ENCODE measurements around the gene POLE.
A peak's percentile ranks its signal among the peaks of the same experiment; 100 is the strongest.
"Not testable (repeated sequence)": the region's sequence is repeated elsewhere in the genome, so short reads cannot be mapped to it uniquely, and the experiment has no call there.

POLE gene

DNA sequence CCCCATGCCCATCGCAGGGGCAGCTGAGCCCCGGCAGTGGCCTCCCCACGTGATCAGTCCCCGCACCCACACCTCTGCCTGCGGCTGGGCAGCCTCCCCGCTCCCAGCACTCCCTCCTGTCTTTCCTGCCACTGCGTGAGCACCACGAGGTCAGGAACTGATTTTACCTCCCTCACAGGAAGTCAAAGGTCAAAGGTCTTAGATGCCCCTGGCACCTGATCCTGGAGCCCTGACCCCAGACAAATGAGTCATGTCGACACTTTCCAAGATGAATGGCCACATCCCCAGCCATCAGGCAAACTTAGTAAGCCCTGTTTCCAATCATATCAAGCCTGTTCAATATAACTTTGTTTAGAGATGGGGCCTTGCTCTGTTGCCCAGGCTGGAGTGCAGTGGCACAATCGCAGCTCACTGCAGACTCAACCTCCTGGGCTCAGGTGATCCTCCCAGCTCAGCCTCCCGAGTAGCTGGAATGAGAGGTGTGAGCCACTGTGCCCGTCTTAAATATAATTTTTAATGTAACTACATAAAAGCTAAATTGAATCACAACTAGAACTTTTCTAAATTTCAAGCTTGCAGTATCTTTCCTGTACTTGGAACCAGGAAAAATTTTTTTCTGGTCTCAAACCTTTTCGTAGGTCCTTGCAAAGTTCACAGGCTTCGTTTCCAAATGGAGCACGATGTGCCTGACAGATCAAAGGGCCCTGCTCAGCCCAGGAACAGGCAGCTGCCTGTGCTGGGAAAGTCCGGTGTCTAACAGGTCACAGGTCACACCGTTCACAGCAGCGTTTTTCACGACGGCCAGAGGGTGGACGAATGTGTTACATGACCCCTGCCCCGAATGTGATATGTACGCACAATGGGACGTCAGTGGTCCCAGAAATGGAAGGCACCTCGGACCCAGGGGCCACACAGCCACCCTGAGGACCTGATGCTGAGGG, 78.6 kb downstream of the POLE start:
- DNase-seq: no peak

DNA sequence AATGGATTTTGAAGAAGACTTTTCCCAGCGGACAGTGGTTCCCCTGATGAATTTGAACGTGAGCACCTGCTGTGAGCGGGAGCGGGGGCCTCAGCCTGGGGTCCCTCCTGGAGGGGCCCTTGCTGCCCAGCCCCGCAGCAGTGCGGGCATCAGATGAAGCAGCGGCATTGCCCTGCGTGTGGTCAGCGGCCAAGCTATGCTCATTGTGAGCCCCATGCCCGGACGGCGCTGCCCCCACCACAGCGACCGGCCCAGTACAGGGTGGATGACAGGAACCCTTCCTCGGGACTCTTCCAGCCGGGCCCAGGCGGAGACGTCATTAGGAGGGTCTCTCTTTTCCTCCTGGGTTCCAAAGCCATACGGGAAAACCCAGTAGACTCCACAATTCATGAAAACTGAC, 80.2 kb downstream of the POLE start:
- no peak for DNase-seq

DNA sequence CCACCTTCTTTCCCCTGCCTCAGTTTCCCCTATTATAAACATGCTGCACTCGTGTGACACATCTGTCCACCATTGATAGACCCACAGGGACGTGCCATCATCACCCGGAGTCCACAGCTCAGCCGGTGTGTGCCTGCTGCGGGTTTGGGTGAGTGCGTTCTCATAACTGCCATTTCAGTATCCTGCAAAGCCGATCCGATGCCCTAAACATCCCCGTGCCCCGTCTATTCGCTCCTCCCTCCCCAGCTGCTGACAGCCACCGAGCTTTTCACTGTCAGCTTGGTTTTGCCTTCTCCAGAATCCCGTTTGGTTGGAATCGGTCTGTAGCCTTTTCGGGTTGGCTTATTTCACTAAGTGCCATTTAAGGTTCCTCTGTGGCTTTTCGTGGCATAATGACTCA, 80.7 kb downstream of the POLE start:
- no peak for DNase-seq

DNA sequence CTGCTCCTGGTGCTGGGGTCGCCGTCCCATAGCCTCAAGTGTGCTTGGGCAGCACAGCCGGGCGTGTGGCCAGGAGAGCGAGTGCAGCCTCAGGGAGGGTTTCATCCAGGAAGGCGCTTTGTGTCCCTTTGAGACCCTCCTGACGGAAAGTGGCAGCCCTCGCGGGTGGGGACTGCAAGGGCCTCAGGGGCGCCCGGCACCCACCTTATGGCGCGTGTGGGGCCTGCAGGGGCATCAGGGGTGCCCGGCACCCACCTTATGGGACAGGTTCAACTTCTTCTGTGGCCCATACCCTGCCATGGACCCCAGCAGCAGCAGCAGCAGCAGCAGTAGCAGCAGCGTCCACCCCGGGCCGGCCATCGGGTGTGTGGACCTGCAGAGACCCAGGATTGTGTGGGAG, 81.2 kb downstream of the POLE start:
- no peak for DNase-seq

DNA sequence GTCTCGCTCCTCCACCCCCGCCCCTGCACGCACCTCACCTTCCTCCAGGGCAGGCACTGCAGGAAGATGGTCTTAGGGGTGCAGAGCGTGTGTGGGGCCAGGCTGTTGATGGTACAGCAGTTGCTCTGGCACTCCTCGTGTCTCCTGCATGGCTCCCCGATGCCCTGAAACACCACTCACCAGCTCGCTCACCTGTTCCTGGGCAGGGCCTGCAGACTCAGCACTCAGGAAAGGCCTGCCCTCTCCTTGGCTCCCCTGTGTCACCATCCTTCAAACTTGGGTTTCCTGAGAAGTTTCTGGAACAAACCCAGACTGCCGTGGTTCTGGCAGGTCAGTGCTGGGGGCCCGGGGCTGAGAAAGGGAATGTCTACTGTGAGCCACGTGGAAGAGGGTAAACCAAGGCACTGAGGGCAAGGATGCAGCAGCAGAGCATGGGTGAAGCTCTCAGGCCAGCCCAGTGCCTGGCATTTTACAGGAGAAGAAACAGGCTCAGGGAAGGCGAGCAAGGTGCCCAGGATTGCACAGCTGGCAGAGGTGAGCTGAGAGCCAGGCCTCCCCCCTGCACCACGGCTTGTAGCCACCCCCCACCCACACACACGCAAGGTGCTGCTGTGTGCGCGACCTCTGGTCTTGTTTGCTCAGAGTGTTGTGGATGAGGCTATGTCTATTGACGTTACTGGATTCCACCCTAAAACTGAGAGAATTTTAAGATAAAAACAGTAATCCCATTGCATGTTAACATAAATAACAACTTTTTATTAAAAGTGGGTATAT, 82.3 kb downstream of the POLE start:
- DNase-seq: no peak

DNA sequence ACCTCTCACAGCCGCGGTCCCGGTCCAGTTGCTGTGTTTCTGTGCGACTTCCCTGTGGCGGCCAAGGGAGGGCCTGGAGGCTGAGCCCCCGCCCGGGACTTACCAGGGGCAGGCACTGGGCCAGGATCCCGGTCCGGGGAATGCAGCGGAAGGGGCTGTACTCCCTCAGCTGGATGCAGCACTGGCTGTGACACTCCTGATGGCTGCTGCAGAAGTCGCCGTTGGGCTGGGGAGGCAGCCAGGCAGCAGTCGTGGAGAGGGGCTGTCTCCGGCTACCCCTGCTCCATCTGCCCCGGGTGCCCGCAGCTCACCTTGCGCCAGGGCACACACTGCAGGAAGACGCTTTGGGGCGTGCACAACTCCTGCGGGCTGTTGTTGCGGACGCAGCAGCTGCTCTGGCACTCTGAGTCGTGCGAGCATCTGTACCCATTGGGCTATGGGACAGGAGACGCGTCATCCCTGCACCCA, 83.0 kb downstream of the POLE start:
- DNase-seq: no peak

DNA sequence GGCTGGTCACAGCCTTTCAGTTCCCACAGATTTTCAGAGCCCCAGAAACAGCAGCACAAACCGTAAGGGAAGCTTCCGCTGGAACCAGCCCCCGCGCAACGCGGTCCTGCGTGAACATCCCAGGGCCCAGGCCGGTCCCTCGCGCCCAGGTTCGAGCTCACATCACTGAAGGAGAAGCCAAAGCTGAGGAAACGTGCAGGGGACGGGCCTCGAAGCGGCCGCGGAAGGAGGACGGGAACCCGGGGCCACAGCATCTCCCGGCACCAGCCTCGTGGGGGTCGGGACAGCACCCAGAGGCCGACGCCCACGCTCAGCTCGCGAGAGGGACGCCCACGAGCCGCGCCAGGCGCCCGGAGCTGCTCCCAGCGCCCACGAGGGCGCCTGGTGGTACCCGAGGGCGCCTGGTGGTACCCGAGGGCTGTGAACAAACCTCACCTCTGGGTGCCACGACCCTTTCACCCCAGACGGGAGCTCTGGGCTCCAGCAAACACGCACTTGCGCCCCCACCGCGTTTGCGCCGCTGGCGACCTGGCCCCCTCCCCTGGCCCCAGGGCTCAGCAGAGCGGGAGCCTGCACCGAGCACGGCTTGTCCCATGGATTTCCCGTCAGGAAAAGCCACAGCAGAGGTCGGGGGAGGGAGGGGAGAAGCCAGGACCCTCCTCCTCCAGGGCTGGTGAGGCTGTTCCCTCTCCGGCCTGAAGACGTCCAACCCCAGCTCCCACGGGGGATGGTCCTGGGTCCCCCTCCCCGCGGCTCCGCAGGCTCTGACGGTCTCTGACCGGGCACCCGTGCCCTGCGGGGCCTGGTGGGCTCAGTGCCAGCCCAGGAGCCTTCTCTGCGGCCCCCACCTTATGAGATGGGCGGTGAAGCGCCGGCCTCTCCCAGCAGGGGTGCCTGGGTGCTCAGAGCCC, 83.6 kb downstream of the POLE start:
- peak; percentile 10 for DNase-seq

DNA sequence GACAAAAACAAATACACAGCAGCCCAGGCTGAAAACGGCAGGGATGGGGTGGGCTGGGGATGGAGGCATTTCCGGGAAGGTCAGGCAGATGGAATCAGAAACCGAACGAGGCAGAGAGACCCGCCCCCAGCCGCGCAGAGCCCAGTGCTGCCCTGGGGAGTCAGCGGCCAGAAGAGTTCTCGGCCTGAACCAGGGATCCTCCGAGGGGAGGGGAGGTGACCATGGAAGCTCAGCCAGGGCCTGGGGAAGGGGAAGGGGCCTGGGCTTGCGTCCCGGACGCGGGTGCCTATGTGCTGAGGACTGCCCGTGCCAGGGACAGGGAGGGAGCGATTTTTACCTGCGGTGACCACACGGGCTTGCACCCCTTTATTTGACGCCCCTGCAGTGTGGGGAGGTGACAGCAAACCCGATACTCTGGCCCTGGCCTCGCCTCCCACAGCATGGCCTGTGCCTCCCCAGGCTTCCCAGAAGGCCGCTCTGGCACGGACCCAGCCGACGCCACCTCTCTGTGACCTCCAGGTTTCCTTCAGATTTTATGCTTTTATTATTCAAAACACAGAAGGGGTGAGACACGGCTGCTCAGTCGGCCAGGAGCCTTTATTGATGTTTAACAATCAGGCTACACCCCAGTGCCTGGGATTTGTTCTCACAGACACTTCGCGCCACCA, 84.4 kb downstream of the POLE start:
- no peak for DNase-seq

DNA sequence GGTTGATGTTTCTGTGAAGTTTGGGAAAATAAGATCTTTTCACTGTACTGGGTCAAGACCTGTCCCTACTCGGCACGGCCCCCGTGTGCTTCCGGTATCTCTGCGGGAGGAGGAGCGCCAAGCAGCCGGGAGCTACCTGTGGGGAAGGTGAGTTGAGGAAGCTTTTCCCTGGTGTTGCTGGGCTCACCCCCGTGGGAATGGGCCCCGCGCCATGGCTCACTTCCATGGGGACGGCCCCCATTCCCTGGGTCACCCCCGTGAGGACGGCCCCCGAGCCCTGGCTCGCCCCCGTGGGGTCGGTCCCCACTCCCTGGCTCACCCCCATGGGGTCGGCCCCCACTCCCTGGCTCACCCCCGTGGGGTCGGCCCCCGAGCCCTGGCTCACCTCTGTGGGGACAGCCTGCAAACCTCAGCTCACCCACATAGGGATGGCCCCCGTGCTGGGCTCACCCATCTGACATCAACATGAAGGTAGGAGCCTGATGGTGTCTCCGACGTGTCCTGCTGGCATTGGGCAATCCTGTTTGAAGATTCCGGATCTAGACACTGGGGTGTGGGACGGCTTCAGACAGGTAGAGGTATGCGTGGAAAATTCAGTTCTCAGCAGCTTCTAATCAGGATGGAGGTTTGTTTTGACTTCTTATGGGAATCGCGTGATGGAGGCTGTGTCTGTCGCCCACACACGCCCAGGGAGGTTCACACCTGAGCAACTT, 85.8 kb downstream of the POLE start:
- no peak for DNase-seq

DNA sequence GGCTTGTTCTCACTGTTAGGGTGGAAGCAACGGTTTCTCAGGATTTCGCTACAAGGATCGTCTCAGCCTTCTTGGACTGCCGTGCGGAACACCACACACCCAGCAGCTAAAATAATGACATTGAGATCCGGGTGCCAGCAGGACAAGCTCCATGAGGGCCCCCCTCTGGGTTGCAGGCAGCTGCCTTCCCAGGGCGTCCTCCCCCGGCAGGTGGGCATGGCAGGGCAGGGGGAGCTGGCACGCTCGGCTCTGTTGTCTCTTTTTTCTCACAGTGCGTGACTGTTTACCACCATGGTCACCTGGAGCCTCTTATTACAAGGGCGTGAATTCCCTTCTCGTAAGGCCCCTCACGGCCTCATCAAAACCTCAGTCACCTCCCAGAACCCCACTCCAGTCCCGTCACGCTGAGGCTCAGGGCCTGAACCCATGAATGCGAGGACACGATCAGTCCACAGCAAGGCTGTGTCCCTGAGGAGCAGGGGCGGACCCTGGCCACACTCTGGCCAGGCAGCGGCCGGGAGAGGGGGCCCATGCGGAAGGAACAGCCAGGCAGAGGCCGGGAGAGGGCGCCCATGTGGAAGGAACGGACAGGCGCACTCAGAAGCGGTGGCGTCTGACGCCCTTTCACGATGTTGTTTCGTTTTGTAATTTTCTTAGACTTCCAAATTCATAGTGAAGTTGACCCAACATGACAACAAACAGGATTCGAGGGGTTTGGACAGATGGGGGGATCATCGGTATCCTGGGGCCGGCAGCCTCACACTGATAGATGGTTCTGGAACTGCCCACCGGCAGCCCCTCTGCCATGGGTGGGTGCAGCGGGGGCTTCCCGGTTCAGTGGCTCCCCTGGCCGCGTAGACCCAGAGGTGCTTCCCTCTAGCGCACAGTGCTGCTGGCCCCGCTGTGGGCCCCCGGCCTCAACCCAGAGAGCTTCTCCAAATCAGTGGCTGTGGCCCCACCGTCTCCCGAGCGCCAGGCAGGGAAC, 86.8 kb downstream of the POLE start:
- DNase-seq: no peak

DNA sequence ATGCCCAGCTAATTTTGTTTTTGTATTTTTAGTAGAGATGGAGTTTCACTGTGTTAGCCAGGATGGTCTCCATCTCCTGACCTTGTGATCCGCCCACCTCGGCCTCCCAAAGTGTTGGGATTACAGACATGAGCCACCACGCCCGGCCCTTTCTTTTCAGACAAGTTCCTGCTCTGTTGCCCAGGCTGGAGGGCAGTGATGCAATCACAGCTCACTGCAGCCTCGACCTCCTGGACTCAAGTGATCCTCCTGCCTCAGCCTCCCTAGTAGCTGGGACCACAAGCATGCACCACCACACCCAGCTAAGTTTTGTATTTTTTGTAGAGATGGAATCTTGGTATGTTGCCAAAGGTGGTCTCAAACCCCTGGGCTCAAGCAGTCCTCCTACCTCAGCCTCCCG, 87.6 kb downstream of the POLE start:
- DNase-seq: not testable (repeated sequence)

DNA sequence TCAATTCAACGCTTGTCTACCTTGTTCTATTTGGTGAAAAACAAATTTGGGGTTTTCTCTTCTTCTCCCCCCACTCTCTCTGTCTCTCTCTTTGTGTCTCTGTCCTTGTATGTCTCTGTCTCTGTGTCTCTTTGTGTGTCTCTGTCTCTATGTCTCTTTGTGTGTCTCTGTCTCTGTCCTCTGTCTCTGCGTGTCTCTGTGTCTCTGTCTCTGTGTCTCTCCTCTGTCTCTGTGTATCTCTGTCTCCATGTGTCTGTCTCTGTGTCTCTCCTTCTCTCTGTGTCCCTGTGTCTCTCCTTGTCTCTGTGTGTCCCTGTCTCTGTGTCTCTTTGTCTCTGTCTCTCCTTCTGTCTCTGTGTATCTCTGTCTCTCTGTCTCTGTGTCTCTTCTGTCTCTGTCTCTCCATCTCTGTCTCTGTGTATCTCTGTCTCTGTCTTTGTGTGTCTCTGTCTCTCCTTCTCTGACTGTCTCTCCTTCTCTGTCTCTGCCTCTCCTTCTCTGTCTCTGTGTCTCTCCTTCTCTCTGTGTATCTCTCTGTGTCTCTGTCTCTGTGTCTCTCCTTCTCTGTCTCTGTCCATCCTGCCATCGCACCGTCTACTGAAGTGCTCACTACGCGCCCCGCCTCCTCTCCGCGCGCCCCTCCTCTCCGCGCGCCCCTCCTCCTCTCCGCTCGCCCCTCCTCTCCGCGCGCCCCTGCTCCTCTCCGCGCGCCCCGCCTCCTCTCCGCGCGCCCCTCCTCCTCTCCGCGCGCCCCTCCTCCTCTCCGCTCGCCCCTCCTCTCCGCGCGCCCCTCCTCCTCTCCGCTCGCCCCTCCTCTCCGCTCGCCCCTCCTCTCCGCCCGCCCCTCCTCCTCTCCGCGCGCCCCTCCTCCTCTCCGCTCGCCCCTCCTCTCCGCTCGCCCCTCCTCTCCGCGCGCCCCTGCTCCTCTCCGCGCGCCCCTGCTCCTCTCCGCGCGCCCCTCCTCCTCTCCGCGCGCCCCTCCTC, 89.5 kb downstream of the POLE start:
- DNase-seq: no peak

DNA sequence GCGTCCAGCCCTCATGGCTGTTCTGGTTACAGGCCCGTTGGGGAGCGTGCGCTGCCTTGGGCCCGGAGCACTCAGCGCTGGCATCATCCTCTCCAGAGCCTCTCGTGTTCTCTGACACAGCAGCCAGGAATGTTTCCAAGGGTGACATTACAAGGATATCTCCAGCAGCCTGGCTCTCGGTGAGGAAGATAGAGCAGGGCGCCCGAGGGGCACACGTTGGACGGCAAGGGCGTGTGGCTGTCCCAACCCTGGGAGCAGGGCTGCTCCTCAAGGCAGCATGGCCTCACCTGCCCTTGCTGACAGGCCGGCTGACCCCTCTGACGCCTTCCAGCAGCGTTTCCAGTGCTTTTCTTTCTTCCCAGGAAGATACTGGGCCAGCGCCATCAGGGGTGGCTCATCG, 91.1 kb downstream of the POLE start:
- no peak for DNase-seq

DNA sequence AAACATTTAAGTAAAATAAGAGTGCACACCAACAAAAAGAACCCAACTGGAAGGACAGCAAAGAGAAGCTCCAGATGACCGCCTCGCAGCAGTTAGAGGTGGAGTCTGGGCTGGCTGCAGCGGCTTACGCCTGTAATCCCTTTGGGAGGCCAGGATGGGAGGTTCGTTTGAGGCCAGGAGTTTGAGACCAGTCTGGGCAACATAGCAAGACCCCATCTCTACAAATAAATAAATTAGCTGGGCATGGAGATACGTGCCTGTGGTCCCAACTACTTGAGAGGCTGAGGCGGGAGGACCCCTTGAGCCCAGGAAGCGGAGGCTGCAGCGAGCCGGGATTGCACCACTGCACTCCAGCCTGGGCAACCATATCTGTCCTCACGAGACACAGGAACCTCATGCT, 92.0 kb downstream of the POLE start:
- no peak for DNase-seq

DNA sequence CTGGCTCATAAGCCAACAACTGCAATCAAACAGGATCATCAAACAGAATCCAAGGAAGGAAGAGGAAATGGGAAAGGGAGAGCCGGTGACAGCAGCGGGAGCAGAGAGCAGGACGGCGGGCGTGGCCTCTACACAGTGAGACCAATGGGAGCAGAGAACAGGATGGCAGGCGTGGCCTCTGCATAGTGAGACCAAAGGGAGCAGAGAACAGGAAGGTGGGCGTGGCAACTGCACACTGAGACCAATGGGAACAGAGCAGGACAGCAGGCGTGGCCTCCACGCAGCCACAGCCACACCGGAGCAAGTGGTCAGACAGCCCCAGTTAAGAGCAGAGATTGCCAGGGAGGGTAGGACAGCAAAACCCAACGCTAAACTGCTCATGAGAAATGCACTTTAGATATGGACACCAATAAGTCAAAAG, 93.2 kb downstream of the POLE start:
- DNase-seq: no peak

DNA sequence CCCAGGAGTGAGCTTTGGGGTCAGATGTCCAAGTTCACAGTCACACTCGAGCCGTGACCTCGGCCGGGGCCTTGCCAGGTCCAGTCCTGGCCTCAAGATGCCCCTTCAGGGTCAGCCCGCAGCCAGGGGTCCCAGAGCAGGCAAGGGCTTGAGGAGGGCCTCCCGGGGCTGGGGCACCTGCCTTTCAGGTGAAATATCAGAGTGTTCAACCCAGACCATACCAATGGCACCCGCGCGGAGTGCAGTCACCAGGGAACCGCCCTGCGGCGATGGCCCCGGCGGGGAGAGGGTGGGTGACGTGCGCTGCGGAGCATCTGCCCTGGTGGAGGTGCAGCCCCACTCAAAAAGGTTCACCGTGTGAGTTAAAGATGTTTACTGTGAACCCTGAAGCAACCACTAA, 93.6 kb downstream of the POLE start:
- DNase-seq: no peak

DNA sequence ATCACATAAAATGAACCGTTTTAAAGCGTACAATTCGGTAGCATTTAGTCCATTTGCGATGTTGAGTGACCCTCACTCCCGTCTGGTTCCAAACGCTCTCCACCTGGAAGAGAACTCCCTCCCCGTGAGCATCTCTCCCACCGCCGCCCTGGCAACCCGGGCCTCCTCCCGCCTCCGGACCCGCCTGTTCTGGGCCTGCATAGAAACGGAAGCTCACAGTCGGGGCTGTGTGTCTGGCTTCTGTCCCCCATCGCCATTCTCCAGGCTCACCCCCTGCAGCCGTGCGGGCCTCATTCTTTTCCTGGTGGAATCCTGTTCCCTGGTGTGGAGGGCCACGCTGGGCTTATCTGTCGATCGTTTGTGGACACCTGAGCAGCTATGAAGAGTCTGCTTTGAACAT, 94.1 kb downstream of the POLE start:
- no peak for DNase-seq

DNA sequence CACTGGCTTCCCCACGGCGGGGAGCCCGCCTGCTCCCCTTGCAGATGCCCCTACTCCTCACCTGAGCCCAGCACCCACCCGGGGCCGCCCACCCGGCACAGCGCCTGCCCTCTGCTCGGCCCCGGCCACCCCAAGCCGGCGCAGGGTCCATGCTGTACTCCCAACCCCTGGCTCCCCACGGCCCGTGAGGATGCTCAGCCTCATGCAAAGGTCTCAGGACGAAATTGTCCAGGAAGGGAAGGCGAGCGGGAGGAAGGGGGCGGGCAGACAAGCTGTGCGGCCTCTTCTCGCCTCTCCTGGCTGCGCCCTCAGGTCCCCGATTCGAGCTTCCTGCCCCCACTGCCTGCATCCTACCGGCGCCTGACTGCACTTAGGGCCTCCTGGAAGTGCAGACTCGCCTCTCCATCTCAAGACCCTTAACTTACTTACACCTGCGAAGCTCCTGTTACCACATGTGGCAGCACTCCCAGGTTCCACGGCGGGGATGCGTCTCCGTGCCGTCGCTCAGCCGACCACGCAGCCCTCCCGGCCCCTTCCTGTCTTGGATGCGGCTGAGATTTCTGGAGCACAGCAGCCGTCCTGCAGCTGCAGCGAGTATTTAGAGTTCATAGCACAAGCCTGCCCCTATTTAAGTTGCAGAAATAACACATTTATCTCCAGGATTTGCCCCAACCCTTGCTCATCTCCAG, 94.7 kb downstream of the POLE start:
- no peak for DNase-seq

All from NK-92 treated with Interleukin-12 subunit alpha and Interleukin-12 subunit beta, amount 100 ng/mL, for 24 hours (cell line).